Stimulated activated CD4-positive, alpha-beta T cell treated with anti-CD3 and anti-CD28 coated beads, Interleukin-2, amount 100 ng/mL, for 48 hours (primary cell): ENCODE data around the gene MAPKAP1.
"Not testable (repeated sequence)": the region's sequence is repeated elsewhere in the genome, so short reads cannot be mapped to it uniquely, and the experiment has no call there.

Experiments
- DNase-seq, 2 donors: peaks; one replicate each; pipeline ENCODE4 v3.0.0-alpha.2; 2020

The MAPKAP1 gene

GRCh38 chr9:125730168-125730567 lies 23.2 kb upstream of the MAPKAP1 start:
- DNase-seq: no peak

DNA sequence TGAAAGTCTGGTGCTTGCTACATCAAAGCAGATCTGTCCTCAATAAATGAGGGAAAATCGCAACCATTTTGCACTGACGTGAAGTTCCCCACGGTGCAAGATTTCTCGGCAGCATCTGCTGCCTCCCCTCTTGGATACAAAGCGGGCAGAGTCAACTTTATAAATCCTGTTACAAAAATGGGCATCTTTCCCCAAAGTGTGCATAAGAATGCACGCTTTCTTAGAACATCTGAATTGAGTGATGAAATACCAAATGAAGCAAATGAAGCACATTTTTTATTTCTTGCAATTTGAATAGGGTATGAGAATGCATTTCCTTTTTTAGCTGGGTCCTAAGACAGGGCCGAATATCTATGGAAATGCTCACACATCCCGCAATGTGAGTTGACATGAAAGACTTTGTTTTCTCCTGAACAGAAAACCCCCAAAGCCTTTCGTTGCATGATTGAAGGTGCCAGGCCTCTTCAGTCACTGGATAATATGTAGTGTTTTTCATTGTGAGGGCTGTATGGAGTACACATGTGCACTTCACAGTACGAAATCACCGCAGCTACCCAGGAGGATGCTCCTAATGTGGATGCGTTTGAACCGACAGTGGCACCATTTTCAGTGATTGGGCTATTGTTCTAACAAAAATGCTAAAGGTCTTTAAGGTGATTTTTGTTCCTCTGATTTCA lies 19.6 kb upstream of the MAPKAP1 start:
- no peak for DNase-seq

DNA sequence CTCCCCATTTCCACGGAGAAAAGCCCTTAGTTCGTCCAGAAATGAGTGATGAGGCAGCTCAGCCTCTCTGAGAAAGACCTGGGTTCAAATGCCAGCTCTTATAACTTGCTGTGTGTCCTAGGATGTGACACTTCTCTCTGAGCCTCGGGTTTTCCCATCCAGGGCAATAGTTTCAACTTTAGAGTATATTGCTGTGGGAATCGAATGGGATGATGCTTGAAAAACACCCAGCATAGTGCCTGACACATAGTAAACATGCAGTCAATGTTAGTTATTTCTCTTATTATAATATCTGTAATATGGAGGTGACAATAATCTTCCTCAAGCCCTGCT lies 430 bp upstream of the MAPKAP1 start:
- no peak for DNase-seq

DNA sequence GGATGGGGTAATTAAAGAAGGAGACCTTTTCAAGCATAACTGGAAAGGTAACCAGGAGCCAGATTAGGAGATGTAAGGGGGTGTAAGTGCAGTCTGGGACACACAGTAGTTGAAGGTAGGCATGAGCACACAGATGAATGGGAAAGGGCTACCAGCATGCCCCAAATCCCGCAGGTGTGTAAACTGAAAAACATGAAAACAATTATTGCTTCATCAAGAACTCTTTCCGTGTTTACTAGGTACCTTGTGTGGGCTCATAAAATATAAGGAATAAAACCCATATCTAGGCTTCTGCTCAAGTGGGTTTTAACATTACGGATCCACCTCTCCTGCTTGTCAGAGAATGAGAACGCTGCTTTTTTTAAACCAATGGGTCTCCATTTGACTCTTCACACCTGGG lies 1.1 kb downstream of the MAPKAP1 start:
- DNase-seq: no peak

DNA sequence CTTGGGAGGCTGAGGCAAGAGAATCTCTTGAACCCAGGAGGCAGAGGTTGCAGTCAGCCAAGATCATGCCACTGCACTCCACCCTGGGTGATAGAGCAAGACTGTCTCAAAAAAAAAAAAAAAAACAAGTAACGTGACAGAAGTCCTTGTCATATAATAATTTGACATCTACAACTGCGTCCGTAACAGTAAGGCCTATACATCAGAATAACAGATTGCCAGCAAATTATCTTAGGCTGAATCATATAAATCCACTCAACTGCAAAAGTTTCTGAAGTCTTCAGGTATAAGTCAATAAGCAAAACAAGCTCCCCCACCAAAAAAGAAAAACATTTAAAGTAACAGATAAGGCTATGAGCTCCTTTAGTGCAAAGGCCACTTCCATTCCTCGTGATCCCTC lies 3.3 kb downstream of the MAPKAP1 start:
- DNase-seq: no peak

DNA sequence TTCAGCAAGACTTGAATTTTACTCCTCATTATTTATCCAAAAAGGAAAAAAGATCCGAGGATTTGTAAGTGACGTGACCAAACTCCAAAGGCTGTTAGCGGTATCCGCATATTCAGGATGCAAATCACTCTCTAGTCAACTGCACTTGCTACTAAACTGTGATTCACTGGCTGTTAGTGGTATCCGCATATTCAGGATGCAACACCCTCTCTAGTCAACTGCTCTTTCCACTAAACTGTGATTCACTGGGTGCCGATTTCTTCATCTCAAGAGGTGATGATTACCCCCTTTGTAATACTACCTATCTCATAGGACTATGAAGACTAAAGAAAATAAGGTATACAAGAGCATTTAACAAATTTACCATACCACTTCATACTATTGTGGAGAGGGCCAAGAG lies 5.7 kb downstream of the MAPKAP1 start:
- DNase-seq: peak in 1 of 2 donors; percentile 3

- peak; percentile 18 to 23 for DNase-seq
Measured at GRCh38 chr9:125700791-125701190, 6.2 kb downstream of the MAPKAP1 start.

DNA sequence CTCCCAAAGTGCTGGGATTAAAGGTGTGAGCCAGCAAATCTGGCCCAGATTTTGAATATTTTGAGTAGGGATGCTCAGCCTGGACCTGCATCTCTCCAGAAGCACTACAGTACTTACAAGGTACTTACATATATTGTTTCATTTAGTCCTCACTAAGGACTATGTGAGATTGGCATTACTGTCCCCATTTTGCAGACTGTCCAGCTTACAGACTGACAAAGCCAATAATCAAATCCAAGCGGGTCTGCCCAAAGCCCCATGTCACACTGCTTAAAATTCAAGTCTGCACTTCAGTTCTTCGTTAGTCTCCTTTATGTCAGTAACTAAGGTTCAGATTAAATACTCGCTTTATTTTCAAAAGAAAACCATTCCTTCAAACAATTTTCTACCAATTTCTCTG lies 7.1 kb downstream of the MAPKAP1 start:
- DNase-seq: no peak

- no peak for DNase-seq
Measured at GRCh38 chr9:125696106-125696647, 10.8 kb downstream of the MAPKAP1 start.

DNA sequence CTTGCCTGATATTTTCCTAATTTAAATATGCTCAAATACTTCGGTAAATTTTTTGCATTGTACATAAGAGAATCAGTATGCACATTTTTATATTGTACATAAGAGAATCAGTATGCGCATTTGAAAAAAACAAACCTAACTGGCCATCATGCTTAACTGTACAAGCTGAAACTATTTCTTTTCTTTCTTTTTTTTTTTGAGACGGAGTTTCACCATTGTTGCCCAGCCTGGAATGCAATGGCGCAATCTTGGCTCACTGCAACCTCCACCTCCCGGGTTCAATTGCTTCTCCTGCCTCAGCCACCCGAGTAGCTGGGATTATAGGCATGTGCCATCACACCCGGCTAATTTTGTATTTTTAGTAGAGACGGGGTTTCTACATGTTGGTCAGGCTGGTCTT lies 11.5 kb downstream of the MAPKAP1 start:
- not testable (repeated sequence) for DNase-seq

GRCh38 chr9:125694478-125694877 lies 12.5 kb downstream of the MAPKAP1 start:
- no peak for DNase-seq

- not testable (repeated sequence) for DNase-seq
Measured at GRCh38 chr9:125693492-125693891, 13.5 kb downstream of the MAPKAP1 start.

GRCh38 chr9:125691869-125692268 lies 15.1 kb downstream of the MAPKAP1 start:
- no peak for DNase-seq

GRCh38 chr9:125690679-125691078 lies 16.3 kb downstream of the MAPKAP1 start:
- no peak for DNase-seq

DNA sequence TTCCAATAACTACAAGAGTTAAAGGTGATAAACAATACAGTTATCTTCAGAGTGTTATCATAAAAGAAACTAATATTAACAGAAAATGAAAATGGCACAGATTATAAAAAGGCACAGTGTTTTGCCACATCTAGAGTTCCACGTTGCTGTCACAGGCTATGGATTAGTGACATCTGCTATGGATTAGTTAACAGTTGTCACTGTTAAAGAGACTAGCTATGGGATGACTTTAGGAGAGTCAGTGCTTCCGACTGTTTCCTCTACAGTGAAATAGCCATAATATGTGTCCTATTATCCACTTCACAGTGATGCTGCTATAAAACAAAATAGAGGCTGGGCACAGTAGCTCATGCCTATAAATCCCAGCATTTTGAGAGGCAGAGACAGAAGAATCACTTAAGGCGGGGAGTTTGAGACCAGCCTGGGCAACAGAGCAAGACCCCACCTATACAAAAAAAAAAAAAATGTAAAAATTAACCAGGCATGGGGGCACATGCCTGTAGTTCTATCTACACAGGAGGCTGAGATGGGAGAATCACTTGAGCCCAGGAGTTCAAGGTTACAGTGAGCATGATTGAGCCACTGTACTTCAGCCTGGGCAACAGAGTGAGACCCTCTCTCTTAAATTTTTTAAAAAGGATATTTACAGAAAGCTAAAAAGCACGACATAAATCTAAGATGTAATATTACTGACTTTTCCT lies 19.7 kb downstream of the MAPKAP1 start:
- no peak for DNase-seq

DNA sequence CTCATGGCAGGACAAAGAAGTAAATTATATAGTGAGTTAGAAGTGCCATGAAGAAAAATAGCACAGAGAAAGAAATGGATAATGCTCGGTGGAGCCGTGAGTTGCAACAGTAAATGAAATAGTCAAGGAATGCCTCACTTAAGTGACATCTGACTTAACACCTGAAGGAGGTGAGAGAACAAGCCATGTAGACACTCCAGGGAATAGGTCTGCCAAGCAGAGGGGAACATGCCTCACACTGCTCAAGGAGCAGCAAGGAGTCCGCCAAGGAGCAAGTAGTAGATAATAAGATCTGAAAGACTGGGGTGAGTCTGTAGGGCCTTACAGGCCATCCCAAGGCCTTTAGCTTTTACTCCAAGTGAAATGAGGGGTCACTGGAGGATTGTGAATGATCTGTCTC lies 21.8 kb downstream of the MAPKAP1 start:
- DNase-seq: no peak

- no peak for DNase-seq
Measured at GRCh38 chr9:125683486-125683885, 23.5 kb downstream of the MAPKAP1 start.

DNA sequence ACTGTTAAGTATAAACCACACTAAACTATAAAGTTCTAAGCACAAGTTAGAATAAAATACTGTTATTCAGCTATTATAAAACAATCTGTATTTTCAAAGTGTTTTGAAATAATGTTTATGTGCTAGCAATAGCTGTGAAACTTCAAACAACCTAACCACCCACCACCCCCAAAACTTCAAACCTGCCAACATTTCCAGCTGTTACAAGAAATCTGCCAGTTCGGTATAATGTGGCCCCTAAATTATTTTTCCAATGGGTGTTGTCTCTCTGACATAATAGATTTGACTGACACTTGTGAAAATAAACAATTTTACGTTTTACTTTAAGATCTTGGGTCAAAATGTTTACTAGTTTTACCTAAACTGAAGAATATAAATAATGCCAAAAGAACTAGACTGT lies 24.7 kb downstream of the MAPKAP1 start:
- no peak for DNase-seq

GRCh38 chr9:125681657-125682056 lies 25.4 kb downstream of the MAPKAP1 start:
- no peak for DNase-seq

DNA sequence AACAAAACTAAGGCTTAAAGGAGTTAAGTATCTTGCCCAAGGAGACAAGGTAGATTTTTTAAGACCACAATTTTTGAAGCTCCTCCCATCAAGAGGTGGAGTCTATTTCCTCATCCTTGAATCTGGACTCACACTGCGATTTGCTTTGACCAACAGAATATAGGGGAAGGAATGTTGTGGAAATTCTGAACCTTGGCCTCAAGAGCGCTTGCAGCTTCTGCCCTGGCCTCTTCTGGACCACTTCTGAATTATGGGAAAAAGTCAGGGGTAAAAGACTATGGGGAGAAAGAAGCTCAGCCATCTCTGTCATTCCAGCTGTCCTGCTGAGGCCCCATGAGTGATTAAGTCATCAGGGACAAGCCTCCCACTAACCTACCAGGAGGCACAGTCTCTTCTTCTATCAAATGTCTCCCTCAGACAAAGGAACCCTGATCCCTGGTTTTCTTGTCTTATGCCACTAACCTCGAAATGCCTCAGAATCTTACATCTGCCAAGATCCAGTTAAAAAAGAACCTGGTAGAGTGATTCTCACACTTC lies 25.9 kb downstream of the MAPKAP1 start:
- no peak for DNase-seq

GRCh38 chr9:125680445-125680844 lies 26.6 kb downstream of the MAPKAP1 start:
- DNase-seq: no peak

DNA sequence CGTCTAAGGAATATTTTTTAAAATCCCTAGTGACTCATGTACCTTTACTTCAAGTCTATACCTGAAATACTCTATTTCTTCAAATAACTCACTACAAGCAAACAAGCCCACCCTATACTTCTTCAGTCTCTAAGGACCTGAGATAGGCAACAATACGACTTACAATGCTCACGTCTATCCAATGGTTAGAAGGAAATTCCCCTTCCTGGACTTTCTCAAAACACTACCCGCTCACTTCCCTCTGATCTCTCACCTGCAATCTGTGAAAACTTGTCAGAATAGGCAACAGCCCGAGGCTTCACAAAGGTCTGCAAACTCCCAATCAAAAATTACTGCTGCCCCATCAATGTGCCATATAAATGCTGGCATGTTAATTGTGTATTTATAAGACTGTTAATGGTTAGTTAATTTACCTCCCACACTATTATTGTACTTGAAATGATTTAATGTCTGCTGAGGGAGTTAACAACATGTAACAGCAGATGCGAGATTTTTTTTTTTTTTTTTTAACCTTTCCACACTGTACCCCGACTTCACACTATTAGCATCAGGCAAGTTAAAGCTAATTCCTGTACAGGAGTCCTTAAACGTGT lies 27.3 kb downstream of the MAPKAP1 start:
- DNase-seq: no peak

GRCh38 chr9:125674981-125675973 lies 31.7 kb downstream of the MAPKAP1 start:
- DNase-seq: no peak
